Measurements from ENCODE around the gene MAML2. TPM values are rescaled to one million over a fixed set of nuclear protein-coding genes. Genes with fewer than 3 reads are reported as not detected.

The MAML2 gene
- total and polyA plus RNA-seq, 2 of the 13 experiments (the other 11 are each of a cell fraction or from before 2014, with no cell fraction given): 2.3 to 25.9 TPM

GRCh38 chr11:96265972-96266371 lies 77.0 kb downstream of the MAML2 start:
- CTCF ChIA-PET (ENCODE audit: low intra/inter-chr PET ratio, low total read pairs): no interaction called here
- no TSS peak for BruUV-seq (replicated peaks)

More at GRCh38 chr11:96265972-96266371, 77.0 kb downstream of the MAML2 start:
- Histone ChIP-seq H3K4me1 (ENCODE audit: insufficient read depth, low read length) (peaks cover 17% of the 10 kb centered on the region), H3K9me3 (ENCODE audit: low read length) (no peaks in the 10 kb centered on the region), H3K79me2 (ENCODE audit: insufficient read depth, low read length) (peaks cover 8% of the 10 kb centered on the region), H4K20me1 (ENCODE audit: insufficient read depth, low read length) (no peaks in the 10 kb centered on the region; the same call in 1 of the 2 replicates), H3K27me3 (ENCODE audit: control insufficient read depth in 1 of 2, insufficient read depth in 2 of 2, low read length in 2 of 2) (no peaks in the 10 kb centered on the region), H3K4me3 (replicated peaks in 1 of 3; ENCODE audit: insufficient read depth in 1 of 3, low read depth in 2 of 3, low read length in 3 of 3) (no peak overlapping the region), H2AFZ (ENCODE audit: low read length) (no peak overlapping the region), H3K9ac (ENCODE audit: insufficient read depth, low read depth, low read length) (no peak overlapping the region), H3K36me3 (replicated peaks in 1 of 2; ENCODE audit: control insufficient read depth in 1 of 2, insufficient read depth in 2 of 2, low read length in 2 of 2) (peaks cover 0 to 3% of the 10 kb centered on the region in 2 experiments; a peak in 3 of 5 replicates), H3K27ac (ENCODE audit: extremely low read length, insufficient read depth, low read length) (no peak overlapping the region), H3K4me2 (ENCODE audit: low read depth, low read length) (no peak overlapping the region)
- WGBS (ENCODE audit: low lambda C conversion rate): 98% methylated on average over 8 of the region's 9 CpGs
- POLR2A ChIA-PET: no interaction called here
- in situ Hi-C loops (cut with HindIII; ENCODE audit: extremely low pct_ligation_motif_present, low pct_unique_long_range_greater_than_20kb) (no loop called here), intact Hi-C loops (cut with micrococcal nuclease; ENCODE audit: unreplicated experiment) (no loop called here)
- DNase-seq (ENCODE audit: low spot score) (no peak), ATAC-seq (no peak; the same call in 2 of the 3 replicates), FAIRE-seq (no peak)
- TF ChIP-seq ZNF30 (CRISPR knock-in tag; IDR thresholded peaks at IDR 0.05): no peak
- no peak for TF ChIP-seq PAXIP1 (CRISPR knock-in tag; conservative IDR thresholded peaks at IDR 0.05)
- no peak for TF ChIP-seq ZBTB42 (CRISPR knock-in tag; IDR thresholded peaks at IDR 0.05)
- no peak for TF ChIP-seq PHB2 (IDR thresholded peaks at IDR 0.05; ENCODE audit: partially characterized antibody)
- no peak for TF ChIP-seq AHR (CRISPR knock-in tag; IDR thresholded peaks at IDR 0.05)
